Occipital lobe (tissue), 3 donors: ENCODE results near the gene MYCBP. TPM values are rescaled to one million over a fixed set of nuclear protein-coding genes. Genes with fewer than 3 reads are reported as not detected.

Experiments
- DNase-seq: peaks from one replicate; lab custom pipeline; 2025; lab: John Stamatoyannopoulos, UW
- small RNA-seq: library from RNA; depleted of rRNA; stranded (forward); fragments of <200 nt; gene quantifications from one replicate; pipeline ENCODE3, GENCODE V24; 2014
- total RNA-seq: library from RNA; depleted of rRNA; stranded (reverse); fragments of >200 nt; gene quantifications from one replicate; pipeline ENCODE4 v1.2.3, GENCODE V29; 2014

The MYCBP gene
- total RNA-seq, 1 donor from 2014 or later: 2.2 TPM

DNA sequence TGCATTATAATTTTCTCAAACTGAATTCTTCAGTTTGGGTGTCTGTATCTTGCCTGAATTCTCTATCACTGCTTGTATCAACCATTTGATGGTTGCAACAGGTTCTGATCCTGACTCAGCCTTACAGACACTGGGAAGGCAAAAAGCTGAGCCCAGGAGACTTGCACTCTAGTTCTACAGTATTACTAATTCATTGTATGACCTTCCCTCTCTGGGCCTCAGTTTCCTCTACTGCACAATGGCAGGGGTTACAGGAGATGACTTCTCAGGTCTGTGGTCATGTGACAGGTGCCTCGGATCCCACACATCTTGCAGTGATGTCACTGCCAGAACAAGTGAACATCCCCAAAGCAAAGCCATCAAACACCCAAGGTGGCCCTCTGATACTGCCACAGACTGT is 52.3 kb downstream of the MYCBP start:
- DNase-seq: no peak

DNA sequence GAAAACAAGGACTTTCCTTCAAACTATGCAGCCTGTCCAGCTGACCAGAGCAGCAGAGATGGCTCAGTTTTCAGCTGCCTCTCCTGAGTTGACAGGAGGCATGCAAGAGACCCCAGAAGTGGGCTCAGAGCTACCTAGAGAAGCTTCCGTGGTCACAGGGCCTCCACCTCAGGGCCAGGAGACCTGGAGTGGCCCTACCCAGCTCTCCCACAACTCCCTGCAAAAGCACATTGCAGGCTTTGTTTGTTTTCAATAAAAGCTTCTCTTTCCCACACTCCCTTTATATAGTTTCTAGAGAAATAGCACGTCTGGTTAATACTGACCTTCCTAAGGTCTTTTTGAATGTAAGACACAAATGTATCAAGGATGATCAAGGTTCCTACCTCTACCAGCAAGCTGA is 53.6 kb downstream of the MYCBP start:
- DNase-seq: no peak

DNA sequence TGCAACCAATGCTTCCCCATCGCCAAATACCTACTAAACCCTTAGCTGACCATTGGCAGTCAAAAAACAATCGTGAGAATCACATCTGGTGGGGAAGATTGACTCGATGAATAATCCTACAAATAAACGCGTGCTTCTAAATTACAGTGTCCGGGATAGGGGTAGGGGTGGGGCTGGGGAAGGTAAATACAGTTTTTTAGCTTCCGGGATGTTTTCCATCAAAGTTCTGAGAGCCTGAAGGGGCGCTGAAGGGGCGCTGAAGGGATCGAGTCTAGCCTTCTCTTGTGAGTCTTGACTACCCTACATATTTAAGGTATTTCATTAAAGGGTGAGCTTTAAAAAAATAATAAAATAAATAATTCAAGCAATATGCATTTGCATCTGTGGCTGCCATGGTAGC is 54.1 kb downstream of the MYCBP start:
- no peak for DNase-seq

DNA sequence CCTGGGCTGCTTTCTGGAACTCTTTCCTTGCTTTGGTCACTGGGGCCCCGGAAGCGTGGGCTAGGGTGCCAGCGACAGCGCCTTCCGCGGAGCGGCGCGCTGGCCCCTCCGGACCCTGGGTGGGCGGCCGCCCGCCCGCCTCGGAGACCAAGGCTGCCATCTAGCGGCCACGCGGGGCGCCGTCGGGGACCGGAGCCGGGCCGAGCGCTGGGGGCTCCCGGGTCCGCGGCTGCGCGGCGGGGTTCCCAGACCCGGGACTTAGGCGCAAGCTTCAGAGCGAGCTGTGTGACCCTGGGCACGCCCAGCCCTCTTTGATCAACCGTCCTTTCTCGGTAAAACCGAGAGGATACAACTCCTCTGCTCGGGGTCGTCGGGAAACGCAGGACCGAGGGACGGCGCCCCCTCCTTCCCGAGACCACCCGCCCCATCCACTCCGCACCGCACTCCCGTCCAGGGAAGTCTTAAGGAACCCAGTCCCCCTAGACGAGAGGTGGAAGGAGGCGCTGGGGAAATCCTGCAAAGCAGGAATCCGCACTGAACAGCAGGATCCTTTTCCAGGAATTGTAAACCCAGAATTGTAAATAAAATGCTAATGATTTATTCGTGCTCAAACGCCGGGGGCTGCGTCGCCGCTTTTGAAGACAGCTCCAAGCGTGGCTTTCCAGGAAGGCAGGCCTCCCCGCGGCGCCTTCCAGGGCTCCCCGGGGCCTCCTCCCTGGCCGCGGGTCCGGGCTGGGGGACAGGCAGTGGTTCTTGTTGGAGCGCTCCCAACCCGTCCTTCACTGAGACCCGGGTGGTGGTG is 54.8 kb downstream of the MYCBP start:
- DNase-seq: no peak

DNA sequence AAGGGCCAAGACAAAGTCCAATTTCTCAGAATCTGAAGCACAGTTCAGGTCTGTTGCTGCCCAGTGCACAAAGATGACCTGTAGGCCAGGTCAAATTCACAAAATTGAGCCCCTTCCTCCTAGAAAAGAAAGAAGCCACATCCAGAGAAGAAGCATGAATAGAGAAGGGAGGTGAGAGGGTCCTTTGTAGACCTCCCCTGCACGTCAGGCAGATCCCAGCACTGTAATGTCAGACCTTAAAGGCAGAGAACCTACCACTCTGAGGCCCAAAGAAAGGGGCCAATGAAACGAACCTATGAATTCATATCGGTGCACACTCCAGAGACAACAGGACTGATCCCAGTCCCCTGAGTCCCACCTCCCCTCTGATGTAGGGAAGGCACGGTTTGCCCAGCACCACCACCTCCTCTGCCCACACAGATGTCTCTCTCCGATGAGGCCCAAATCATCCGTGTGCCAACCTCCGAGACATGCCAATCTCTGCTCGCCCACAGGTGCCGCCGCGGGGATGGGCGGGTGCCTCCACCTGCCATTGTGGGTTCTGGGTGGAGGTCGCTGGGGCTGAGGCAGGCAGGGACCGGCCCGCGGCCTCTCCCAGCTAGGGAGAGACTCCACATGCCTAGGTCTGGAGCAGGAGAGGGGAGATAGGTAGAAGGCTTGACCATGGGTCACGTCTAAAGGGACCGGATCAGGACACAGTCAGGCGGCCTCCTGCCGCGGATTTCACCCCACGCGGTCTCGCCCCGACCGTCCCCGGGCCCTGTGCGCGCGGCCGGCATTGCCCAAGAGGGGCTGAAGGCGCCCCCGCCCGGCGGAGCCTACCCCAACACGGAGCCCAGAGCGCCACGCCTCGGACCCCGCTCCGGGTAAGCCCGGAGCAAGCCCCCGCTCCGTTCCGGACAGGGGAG is 55.6 kb downstream of the MYCBP start:
- DNase-seq: no peak

DNA sequence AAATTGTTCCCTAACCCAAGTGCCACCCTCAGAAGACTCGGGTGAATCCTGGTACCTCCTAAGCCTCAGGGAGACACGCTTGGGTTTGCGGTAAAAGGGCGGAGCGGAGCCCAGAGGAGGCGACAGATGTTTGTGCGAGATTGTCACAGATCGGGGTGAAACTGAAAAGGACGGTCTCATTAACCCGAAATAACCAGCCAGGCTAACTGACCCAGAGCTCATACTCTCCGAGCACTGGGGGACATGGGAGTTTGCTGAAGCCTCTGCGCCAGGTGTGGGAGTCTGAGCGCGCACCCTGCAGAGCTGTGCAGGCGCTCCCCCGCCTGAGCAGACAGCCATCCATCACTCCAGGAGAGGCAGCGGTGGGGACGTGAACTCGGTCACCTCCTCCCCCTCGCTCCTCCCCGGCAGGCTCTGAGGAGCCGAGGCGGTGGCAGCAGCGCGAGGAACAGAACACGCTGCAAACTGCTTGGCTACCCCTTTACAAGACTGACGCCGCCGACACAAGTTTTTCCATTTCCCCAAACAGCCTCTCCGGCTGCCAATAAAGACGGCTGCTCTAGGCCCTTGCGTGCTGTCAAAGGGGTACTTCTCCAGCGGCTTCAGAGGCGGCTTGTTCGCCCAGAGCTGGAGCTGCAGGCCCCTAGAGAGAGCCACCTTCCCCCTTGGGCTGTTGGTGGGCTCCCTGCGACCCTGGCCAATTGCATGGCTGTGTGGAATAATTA is 57.1 kb downstream of the MYCBP start:
- no peak for DNase-seq

DNA sequence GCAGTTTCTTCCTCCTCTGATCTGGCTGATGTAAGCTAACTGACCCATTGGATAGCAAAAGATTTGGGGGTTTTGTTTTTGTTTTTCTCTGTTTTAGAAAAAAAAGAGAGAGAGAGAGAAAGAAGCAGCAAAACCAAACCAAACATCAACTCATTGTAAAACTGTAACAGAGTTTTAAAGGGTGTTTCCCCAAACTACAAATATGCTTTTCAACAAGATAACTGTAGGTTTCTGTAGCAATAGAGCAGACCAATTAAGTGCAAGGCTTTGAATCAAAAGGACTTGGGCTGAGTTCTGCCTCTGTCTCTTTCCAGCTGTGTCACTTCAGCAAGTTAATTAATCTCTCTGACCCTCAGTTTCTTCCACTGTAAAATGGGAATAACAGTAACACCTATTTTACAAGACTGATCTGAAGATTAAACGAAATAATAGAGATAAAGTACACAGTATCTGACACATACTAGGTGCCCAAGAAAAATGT is 58.1 kb downstream of the MYCBP start:
- no peak for DNase-seq

DNA sequence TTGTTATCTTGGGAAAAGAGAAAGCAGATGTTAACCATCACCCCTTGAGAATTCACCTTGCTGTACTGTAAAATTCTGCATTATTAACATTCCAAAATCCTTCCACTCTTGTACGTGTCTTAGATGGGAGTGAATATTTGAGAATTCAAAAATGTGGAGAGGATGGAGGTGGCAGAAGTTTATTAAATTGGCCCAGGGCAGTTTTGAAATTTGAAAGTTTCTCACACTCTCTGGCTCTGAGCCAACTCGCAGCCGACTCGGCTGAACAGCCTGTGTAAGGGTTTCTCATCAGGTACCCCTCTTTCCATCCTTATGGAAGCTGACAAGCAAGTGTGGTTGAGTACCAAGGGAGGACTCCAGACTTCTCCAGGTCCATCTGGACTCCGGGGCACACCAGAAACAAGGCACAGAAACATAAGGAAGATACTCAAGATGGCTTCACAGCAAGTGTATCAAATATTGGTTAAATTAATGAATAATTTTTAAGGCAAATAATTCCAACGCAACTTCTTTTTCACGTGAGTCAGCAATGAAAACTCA is 58.6 kb downstream of the MYCBP start:
- DNase-seq: no peak

DNA sequence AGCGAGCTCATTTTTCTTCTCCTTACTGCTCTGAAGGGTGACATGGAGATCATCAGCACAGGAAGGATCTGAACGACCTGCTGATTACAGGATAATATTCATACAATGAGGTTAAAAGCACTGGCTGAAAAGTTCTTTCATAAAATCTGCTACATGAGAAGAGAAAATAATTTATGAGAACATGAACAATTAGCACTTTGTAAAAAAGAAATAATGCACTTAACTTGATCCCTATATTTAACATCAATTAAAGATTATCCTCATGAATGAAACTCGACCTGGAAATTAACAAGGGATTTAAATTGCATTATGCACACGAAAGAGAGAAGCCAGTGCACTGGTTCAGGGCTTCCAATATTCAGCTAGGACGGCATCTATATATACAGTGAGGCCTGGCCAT is 60.2 kb downstream of the MYCBP start:
- DNase-seq: no peak

Small RNA genes within 50 kb of the gene (small RNA-seq; reads per million reads assigned to genes)
- gene GJA9-MYCBP: not detected

Other genes with a start within 250 kb of the MYCBP start
- 19.0 TPM for gene RRAGC, start 13.6 kb downstream of the MYCBP start, total RNA-seq
- gene GJA9, start 8.2 kb upstream of the MYCBP start, total RNA-seq: not detected
- not detected for gene RHBDL2, start 68.5 kb upstream of the MYCBP start, total RNA-seq
- gene AKIRIN1, start 117.9 kb upstream of the MYCBP start, total RNA-seq: 57.2 TPM
- gene NDUFS5, start 153.0 kb upstream of the MYCBP start, total RNA-seq: 268 TPM